K562 (cell line): Measurements from ENCODE around the gene TRIP12. TPM values are rescaled to one million over a fixed set of nuclear protein-coding genes. Genes with fewer than 3 reads are reported as not detected.

Experiments
- ATAC-seq: fragments of 200-7000 bp; cut with Tn5 transposase; 3 replicates; pipeline ENCODE4 v1.9.1; 2020; ENCODE audit warnings: moderate library complexity
- BruUV-seq: library from RNA; stranded (reverse); fragments of 400-500 nt; replicated peaks from 2 replicates; lab custom pipeline; 2021; lab: Mats Ljungman, UMichigan
- CTCF ChIA-PET: fragments of 300-600 bp; formaldehyde crosslinking; extraction: SDS; loops from one replicate; lab custom pipeline; 2021; ENCODE audit warnings: low intra/inter-chr PET ratio; lab: Yijun Ruan, JAX
- POLR2A ChIA-PET: fragments of 300-600, 350-650 bp; sonication (Branson Sonifier 250); formaldehyde crosslinking; extraction: SDS; loops from one replicate; lab custom pipeline; 2021; ENCODE audit warnings: antibody characterized with exemption, inconsistent platforms; lab: Yijun Ruan, JAX
- DNase-seq, 4 experiments: peaks; one replicate each; pipeline versions ENCODE4 v3.0.0 to v3.0.0-alpha.2; 2011 to 2018; ENCODE audit warnings: low spot score in 3 of 4, mixed read lengths in 3 of 4; ENCODE audit errors: extremely low read depth in 1 of 4
- FAIRE-seq: peaks from 2 replicates; lab custom pipeline; 2011; peaks lifted over from hg19 to GRCh38; lab: Jason Lieb, UNC
- H2AFZ ChIP-seq: 2 replicates; pipeline ENCODE4 v1.6.0; 2011; ENCODE audit warnings: low read depth, low read length, control low read depth, inconsistent platforms
- H3K27ac ChIP-seq: fragments of 200-600 bp; 3 replicates; pipeline ENCODE4 v1.8.0; 2011; ENCODE audit warnings: low read depth, mild to moderate bottlenecking, control low read depth, inconsistent platforms, low read length, moderate library complexity, mixed read lengths; ENCODE audit errors: extremely low read depth
- H3K27me3 ChIP-seq, 2 experiments: fragments of 300-600 bp in 1 of 2; 2 replicates in 1 of 2; 3 replicates in 1 of 2; pipeline versions ENCODE4 v1.6.0 to v1.8.0; 2011; ENCODE audit warnings: inconsistent platforms in 2 of 2, low read length in 2 of 2, mild to moderate bottlenecking in 1 of 2, mixed read lengths in 1 of 2, moderate library complexity in 1 of 2; ENCODE audit not compliant: control insufficient read depth in 2 of 2, insufficient read depth in 2 of 2
- H3K36me3 ChIP-seq: fragments of 300-600 bp; 3 replicates; pipeline ENCODE4 v1.8.0; 2011; ENCODE audit warnings: mild to moderate bottlenecking, low read length, inconsistent platforms; ENCODE audit not compliant: control insufficient read depth, insufficient read depth
- H3K4me1 ChIP-seq, 2 experiments: fragments of 200-600 bp in 1 of 2; replicated peaks in 1 of 2; 2 replicates in 1 of 2; 3 replicates in 1 of 2; pipeline versions ENCODE4 v1.5.1 to v1.8.0; 2011; ENCODE audit warnings: inconsistent platforms in 2 of 2, low read length in 2 of 2, mild to moderate bottlenecking in 1 of 2, mixed read lengths in 1 of 2, moderate library complexity in 1 of 2; ENCODE audit not compliant: control insufficient read depth in 2 of 2, insufficient read depth in 2 of 2
- H3K4me2 ChIP-seq: 2 replicates; pipeline ENCODE4 v1.6.1; 2011; ENCODE audit warnings: low read length, control low read depth, inconsistent platforms, mixed read lengths; ENCODE audit not compliant: insufficient read depth
- H3K4me3 ChIP-seq: fragments of 200-600 bp; sonication (generic), shearing (Covaris generic); 2 replicates; pipeline ENCODE4 v1.5.1; 2016; ENCODE audit warnings: control low read depth, inconsistent platforms
- H3K79me2 ChIP-seq: fragments of 200-600 bp; 3 replicates; pipeline ENCODE4 v1.8.0; 2011; ENCODE audit warnings: low read length, inconsistent platforms; ENCODE audit not compliant: control insufficient read depth, insufficient read depth
- H3K9ac ChIP-seq, 2 experiments: 2 replicates each; pipeline versions ENCODE4 v1.6.0 to v1.6.1; 2011; ENCODE audit warnings: low read depth in 2 of 2, low read length in 2 of 2, control low read depth in 1 of 2, inconsistent platforms in 1 of 2, mild to moderate bottlenecking in 1 of 2, mixed read lengths in 1 of 2; ENCODE audit not compliant: insufficient read depth in 1 of 2
- H3K9me1 ChIP-seq: one replicate; pipeline ENCODE4 v1.6.0; 2011; ENCODE audit warnings: inconsistent platforms, mild to moderate bottlenecking, low read length, moderate library complexity; ENCODE audit not compliant: control insufficient read depth, insufficient read depth
- H3K9me3 ChIP-seq: replicated peaks from 2 replicates; pipeline ENCODE4 v1.5.1; 2011; ENCODE audit warnings: low read depth, low read length, inconsistent platforms; ENCODE audit not compliant: control insufficient read depth, insufficient read depth
- H4K20me1 ChIP-seq: replicated peaks from 2 replicates; pipeline ENCODE4 v1.6.1; 2011; ENCODE audit warnings: low read length, inconsistent platforms, mixed read lengths; ENCODE audit not compliant: control insufficient read depth, insufficient read depth
- AFF4 ChIP-seq: sonication (generic); formaldehyde crosslinking; IDR thresholded peaks from 2 replicates; pipeline ENCODE4 v1.8.0; 2023; ENCODE audit warnings: mild to moderate bottlenecking, missing genetic modification reagents
- GABPB1 ChIP-seq: sonication (generic); formaldehyde crosslinking; IDR thresholded peaks from 2 replicates; pipeline ENCODE4 v1.8.0; 2022; ENCODE audit warnings: mild to moderate bottlenecking, missing genetic modification reagents
- HDAC8 ChIP-seq: fragments of 450-650 bp; IDR thresholded peaks from 2 replicates; pipeline ENCODE4 v1.6.1; 2016; ENCODE audit warnings: mild to moderate bottlenecking, missing genetic modification characterization, moderate library complexity, missing compliant biosample characterization
- MCM3 ChIP-seq: fragments of 450-650 bp; IDR thresholded peaks from 2 replicates; pipeline ENCODE4 v1.6.1; 2016
- NFE2 ChIP-seq: IDR thresholded peaks from 2 replicates; pipeline ENCODE4 v1.6.1; 2014; ENCODE audit warnings: antibody characterized with exemption, low read depth
- PML ChIP-seq: IDR thresholded peaks from 2 replicates; pipeline ENCODE4 v1.6.1; 2012; ENCODE audit warnings: low read length, inconsistent platforms
- RBM17 ChIP-seq: fragments of 200-400 bp; formaldehyde crosslinking; IDR thresholded peaks from 2 replicates; pipeline ENCODE4 v1.6.1; 2017; ENCODE audit warnings: low read depth, mild to moderate bottlenecking, low read length, borderline replicate concordance
- ZKSCAN8 ChIP-seq: fragments of 200-800 bp; sonication (Bioruptor generic); IDR thresholded peaks from 2 replicates; pipeline ENCODE4 v1.6.1; 2016; ENCODE audit warnings: missing genetic modification characterization, missing compliant biosample characterization
- ZNF124 ChIP-seq: sonication (generic); formaldehyde crosslinking; IDR thresholded peaks from 2 replicates; pipeline ENCODE4 v1.8.1; 2022; ENCODE audit warnings: missing genetic modification reagents
- WGBS: fragments of 100-300 bp; shearing (Covaris generic); methylation state at CpG from one replicate; pipeline ENCODE4 v1.1.6; 2016; ENCODE audit warnings: low coverage, mixed read lengths; ENCODE audit not compliant: insufficient coverage; ENCODE audit errors: missing lambda C conversion rate; 5-methylcytosine and 5-hydroxymethylcytosine counted together
- in situ Hi-C: fragments of 300-500 bp; cut with MboI; formaldehyde crosslinking; loops from 4 replicates; pipeline ENCODE4 v1.15.0; 2018; ENCODE audit warnings: inconsistent platforms, mixed read lengths
- intact Hi-C: fragments of 100-400 bp; cut with micrococcal nuclease; formaldehyde crosslinking; loops from 2 replicates; pipeline ENCODE4 v1.14.2; 2022
- polyA plus RNA-seq, 8 experiments: library from polyadenylated mRNA; depleted of rRNA in 4 of 8; stranded (reverse) in 5 of 8; unstranded in 3 of 8; fragments of >200 nt; fragmentation: Nextera tagmentation in 2 of 8; fragmentation: Illumina TruSeq in 1 of 8; extraction: Ambion mirVana in 2 of 8; extraction: Trizol in 1 of 8; gene quantifications; 2 replicates each; pipeline versions ENCODE4 v1.2.1 to v1.2.3, GENCODE V29; 2011 to 2014; ENCODE audit warnings: inconsistent platforms in 1 of 8, missing spikeins in 1 of 8
- total RNA-seq, 7 experiments: library from RNA; depleted of rRNA in 6 of 7; stranded (reverse); fragments of >200 nt in 6 of 7; fragmentation: Illumina TruSeq in 2 of 7; extraction: Trizol in 2 of 7; gene quantifications; 2 replicates each; pipeline versions ENCODE4 v1.2.1 to v1.2.3, GENCODE V29; 2011 to 2021; ENCODE audit warnings: low replicate concordance in 1 of 7

TRIP12 gene
- total and polyA plus RNA-seq, 9 of the 15 experiments (the other 6 are each of a cell fraction or from before 2014, with no cell fraction given) = 15.2 to 131 (median 80.1) TPM

GRCh38 chr2:229768235-229768634 lies 153.6 kb downstream of the TRIP12 start:
- H3K9ac ChIP-seq = no peak overlapping the region
- in situ Hi-C loops (no loop called here), intact Hi-C loops (no loop called here)
- H3K36me3 ChIP-seq = peaks cover 67% of the 10 kb centered on the region
- CTCF ChIA-PET = no interaction called here
- TF ChIP-seq NFE2 = no peak
- H3K4me2 ChIP-seq = no peak overlapping the region
- H3K79me2 ChIP-seq = no peaks in the 10 kb centered on the region
- H3K9me1 ChIP-seq = no peaks in the 10 kb centered on the region
- no peaks in the 10 kb centered on the region for H3K9me3 ChIP-seq
- H3K4me1 ChIP-seq = no peaks in the 10 kb centered on the region
- FAIRE-seq = no peak
- no peak overlapping the region for H3K27ac ChIP-seq
- no peaks in the 10 kb centered on the region for H4K20me1 ChIP-seq
- no peaks in the 10 kb centered on the region for H3K27me3 ChIP-seq
- WGBS = 100% methylated on average over 1 of the region's 1 CpG
- no peak overlapping the region for H2AFZ ChIP-seq
- DNase-seq = no peak
- POLR2A ChIA-PET = no interaction called here
- no TSS peak for BruUV-seq
- no peak for ATAC-seq
- no peak overlapping the region for H3K4me3 ChIP-seq

GRCh38 chr2:229765721-229766120 lies 156.1 kb downstream of the TRIP12 start:
- H3K36me3 ChIP-seq = peaks cover 49% of the 10 kb centered on the region
- no peaks in the 10 kb centered on the region for H3K9me3 ChIP-seq
- no peaks in the 10 kb centered on the region for H3K9me1 ChIP-seq
- no peak for ATAC-seq
- H3K27me3 ChIP-seq = no peaks in the 10 kb centered on the region
- TF ChIP-seq ZKSCAN8 (CRISPR knock-in tag) (no peak), PML (no peak), ZNF124 (CRISPR knock-in tag) (no peak), RBM17 (no peak), AFF4 (CRISPR knock-in tag) (no peak), MCM3 (no peak), GABPB1 (no peak), HDAC8 (tag) (no peak)
- CTCF ChIA-PET = no interaction called here
- H4K20me1 ChIP-seq = no peaks in the 10 kb centered on the region
- intact Hi-C loops = no loop called here
- H3K79me2 ChIP-seq = no peaks in the 10 kb centered on the region
- in situ Hi-C loops = no loop called here
- H3K4me2 ChIP-seq = no peak overlapping the region
- H2AFZ ChIP-seq = no peak overlapping the region
- no peak overlapping the region for H3K27ac ChIP-seq
- no peaks in the 10 kb centered on the region for H3K4me1 ChIP-seq
- no peak overlapping the region for H3K4me3 ChIP-seq
- no TSS peak for BruUV-seq
- POLR2A ChIA-PET = no interaction called here
- no peak for FAIRE-seq
- H3K9ac ChIP-seq = no peak overlapping the region
- no peak for DNase-seq
